Retinal pigment epithelial cell (primary cell): ENCODE measurements around the gene SLC35E3.
A peak's percentile ranks its signal among the peaks of the same experiment; 100 is the strongest.
"Not testable (repeated sequence)": the region's sequence is repeated elsewhere in the genome, so short reads cannot be mapped to it uniquely, and the experiment has no call there.

Experiments used
- DNase-seq: peaks from one replicate; pipeline ENCODE4 v3.0.0-alpha.2; 2010; ENCODE audit warnings: low read depth
- H3K4me3 ChIP-seq: 2 replicates; pipeline ENCODE4 v1.5.1; 2011; ENCODE audit warnings: mild to moderate bottlenecking, low read length, control low read depth, moderate library complexity
- TF ChIP-seq, protein P1 (sequence below): conservative IDR thresholded peaks from 2 replicates; pipeline ENCODE4 v1.5.1; 2011; ENCODE audit warnings: low read depth, low read length, control low read depth, inconsistent platforms

Gene SLC35E3

DNA sequence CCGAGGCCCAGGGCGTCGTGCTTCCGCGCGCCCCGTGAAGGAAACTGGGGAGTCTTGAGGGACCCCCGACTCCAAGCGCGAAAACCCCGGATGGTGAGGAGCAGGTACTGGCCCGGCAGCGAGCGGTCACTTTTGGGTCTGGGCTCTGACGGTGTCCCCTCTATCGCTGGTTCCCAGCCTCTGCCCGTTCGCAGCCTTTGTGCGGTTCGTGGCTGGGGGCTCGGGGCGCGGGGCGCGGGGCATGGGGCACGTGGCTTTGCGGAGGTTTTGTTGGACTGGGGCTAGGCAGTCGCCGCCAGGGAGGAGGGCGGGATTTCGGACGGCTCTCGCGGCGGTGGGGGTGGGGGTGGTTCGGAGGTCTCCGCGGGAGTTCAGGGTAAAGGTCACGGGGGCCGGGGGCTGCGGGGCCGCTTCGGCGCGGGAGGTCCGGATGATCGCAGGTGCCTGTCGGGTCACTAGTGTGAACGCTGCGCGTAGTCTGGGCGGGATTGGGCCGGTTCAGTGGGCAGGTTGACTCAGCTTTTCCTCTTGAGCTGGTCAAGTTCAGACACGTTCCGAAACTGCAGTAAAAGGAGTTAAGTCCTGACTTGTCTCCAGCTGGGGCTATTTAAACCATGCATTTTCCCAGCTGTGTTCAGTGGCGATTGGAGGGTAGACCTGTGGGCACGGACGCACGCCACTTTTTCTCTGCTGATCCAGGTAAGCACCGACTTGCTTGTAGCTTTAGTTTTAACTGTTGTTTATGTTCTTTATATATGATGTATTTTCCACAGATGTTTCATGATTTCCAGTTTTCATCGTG is 62.6 kb downstream of the SLC35E3 start:
- peak; percentile 67 for DNase-seq
- TF ChIP-seq, protein P1, sequence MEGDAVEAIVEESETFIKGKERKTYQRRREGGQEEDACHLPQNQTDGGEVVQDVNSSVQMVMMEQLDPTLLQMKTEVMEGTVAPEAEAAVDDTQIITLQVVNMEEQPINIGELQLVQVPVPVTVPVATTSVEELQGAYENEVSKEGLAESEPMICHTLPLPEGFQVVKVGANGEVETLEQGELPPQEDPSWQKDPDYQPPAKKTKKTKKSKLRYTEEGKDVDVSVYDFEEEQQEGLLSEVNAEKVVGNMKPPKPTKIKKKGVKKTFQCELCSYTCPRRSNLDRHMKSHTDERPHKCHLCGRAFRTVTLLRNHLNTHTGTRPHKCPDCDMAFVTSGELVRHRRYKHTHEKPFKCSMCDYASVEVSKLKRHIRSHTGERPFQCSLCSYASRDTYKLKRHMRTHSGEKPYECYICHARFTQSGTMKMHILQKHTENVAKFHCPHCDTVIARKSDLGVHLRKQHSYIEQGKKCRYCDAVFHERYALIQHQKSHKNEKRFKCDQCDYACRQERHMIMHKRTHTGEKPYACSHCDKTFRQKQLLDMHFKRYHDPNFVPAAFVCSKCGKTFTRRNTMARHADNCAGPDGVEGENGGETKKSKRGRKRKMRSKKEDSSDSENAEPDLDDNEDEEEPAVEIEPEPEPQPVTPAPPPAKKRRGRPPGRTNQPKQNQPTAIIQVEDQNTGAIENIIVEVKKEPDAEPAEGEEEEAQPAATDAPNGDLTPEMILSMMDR, result no peak

DNA sequence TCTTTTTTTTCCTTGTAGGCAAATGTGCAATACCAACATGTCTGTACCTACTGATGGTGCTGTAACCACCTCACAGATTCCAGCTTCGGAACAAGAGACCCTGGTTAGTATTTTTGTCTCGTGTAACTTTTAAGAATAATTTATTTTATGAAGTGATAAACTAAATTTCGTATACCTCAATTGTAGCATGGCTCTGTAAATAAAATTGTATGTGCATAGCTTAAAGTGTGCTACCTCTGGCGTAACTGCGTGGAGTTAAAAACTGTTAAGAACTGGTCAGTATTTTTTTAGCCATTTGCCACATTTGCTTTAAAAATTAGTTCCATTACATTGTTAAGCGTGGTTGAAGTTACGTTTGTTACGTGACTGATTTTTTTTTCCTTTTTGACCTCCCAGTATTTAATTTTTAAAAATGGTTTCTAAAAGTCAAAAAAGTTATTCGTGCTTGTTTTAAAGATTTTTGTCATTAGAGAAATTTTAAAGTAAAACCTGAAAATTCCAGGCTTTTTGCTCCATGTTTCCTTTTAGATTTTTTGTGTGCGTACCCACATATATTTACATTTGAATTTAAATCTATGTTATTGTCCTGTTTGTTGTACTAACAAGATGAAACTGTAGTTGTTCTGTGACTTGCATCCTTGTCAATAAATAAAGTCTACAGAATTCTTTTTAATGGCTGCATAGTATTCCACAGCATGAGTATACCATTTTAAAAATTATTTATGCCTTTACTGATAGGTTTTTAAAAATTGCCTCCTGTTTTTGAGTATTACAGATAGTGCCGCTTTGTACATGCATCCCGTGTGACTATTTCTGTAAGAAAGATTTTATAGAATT is 63.4 kb downstream of the SLC35E3 start:
- TF ChIP-seq, protein P1, result no peak
- no peak for DNase-seq
- peak overlapping the region; percentile 87 for H3K4me3 ChIP-seq

More for the DNA sequence above, 62.6 kb downstream of the SLC35E3 start:
- peak overlapping the region; percentile 87 for H3K4me3 ChIP-seq

DNA sequence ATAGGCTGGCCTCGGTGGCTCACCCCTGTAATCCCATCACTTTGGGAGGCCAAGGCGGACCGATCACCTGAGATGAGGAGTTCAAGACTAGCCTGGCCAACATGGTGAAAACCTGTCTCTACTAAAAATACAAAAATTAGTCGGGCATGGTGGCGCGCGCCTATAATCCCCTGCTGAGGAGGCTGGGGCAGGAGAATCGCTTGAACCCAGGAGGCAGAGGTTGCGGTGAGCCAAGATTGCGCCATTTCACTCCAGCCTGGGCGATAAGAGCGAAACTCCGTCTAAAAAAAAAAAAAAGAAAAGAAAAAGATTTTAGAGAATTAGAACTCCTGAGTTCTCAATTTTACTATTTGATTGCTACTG is 64.0 kb downstream of the SLC35E3 start:
- peak overlapping the region; percentile 87 for H3K4me3 ChIP-seq

GRCh38 chr12:68811573-68811972 is 65.6 kb downstream of the SLC35E3 start:
- H3K4me3 ChIP-seq, result peak overlapping the region; percentile 29

More for the DNA sequence above, 64.0 kb downstream of the SLC35E3 start:
- DNase-seq, result not testable (repeated sequence)

GRCh38 chr12:68812553-68813241 is 66.7 kb downstream of the SLC35E3 start:
- TF ChIP-seq, protein P1, result no peak
- H3K4me3 ChIP-seq, result peak overlapping the region; percentile 23
- no peak for DNase-seq

More at GRCh38 chr12:68811573-68811972, 65.6 kb downstream of the SLC35E3 start:
- not testable (repeated sequence) for DNase-seq

DNA sequence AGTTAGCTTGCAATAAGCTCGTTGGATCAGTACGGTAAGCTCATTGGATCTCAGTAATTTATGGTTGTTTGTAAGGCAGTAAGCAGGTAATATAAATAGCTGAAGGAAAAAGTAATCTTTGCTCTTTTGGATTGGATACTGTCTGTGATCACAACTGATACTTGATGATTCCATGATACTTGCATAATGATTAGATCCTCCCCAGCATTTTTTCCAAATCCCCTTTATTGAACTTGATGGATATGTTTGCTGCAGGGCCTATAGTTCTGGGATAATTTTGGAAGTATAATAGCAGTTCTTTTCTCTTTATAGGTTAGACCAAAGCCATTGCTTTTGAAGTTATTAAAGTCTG is 67.2 kb downstream of the SLC35E3 start:
- peak overlapping the region; percentile 23 for H3K4me3 ChIP-seq
- no peak for DNase-seq
- TF ChIP-seq, protein P1, result no peak

- no peak for DNase-seq
- no peak overlapping the region for H3K4me3 ChIP-seq
- TF ChIP-seq, protein P1, result no peak
Observed at GRCh38 chr12:68814490-68815231, 68.7 kb downstream of the SLC35E3 start.
